Astrocyte of the spinal cord (primary cell): ENCODE measurements around the gene RARA.

ENCODE experiments used
- DNase-seq: peaks from one replicate; pipeline ENCODE4 v3.0.0; 2011; ENCODE audit warnings: low read depth, low spot score
- H3K4me3 ChIP-seq: 2 replicates; pipeline ENCODE4 v1.5.1; 2011; ENCODE audit warnings: low read depth, mild to moderate bottlenecking, low read length, moderate library complexity
- in situ Hi-C: cut with HindIII; loops from 2 replicates; pipeline ENCODE4 v1.10.0; 2017; ENCODE audit warnings: low sequenced_read_pairs
- TF ChIP-seq, protein P1 (sequence below): IDR thresholded peaks from 2 replicates; pipeline ENCODE4 v1.5.1; 2012; ENCODE audit warnings: low read depth, mild to moderate bottlenecking, low read length, inconsistent platforms

RARA gene

GRCh38 chr17:40331743-40332641 lies 23.0 kb downstream of the RARA start:
- peak; percentile 85 for DNase-seq
- H3K4me3 ChIP-seq, result no peak overlapping the region
- TF ChIP-seq, protein P1, sequence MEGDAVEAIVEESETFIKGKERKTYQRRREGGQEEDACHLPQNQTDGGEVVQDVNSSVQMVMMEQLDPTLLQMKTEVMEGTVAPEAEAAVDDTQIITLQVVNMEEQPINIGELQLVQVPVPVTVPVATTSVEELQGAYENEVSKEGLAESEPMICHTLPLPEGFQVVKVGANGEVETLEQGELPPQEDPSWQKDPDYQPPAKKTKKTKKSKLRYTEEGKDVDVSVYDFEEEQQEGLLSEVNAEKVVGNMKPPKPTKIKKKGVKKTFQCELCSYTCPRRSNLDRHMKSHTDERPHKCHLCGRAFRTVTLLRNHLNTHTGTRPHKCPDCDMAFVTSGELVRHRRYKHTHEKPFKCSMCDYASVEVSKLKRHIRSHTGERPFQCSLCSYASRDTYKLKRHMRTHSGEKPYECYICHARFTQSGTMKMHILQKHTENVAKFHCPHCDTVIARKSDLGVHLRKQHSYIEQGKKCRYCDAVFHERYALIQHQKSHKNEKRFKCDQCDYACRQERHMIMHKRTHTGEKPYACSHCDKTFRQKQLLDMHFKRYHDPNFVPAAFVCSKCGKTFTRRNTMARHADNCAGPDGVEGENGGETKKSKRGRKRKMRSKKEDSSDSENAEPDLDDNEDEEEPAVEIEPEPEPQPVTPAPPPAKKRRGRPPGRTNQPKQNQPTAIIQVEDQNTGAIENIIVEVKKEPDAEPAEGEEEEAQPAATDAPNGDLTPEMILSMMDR, result no peak
- in situ Hi-C loops, result no loop called here

DNA sequence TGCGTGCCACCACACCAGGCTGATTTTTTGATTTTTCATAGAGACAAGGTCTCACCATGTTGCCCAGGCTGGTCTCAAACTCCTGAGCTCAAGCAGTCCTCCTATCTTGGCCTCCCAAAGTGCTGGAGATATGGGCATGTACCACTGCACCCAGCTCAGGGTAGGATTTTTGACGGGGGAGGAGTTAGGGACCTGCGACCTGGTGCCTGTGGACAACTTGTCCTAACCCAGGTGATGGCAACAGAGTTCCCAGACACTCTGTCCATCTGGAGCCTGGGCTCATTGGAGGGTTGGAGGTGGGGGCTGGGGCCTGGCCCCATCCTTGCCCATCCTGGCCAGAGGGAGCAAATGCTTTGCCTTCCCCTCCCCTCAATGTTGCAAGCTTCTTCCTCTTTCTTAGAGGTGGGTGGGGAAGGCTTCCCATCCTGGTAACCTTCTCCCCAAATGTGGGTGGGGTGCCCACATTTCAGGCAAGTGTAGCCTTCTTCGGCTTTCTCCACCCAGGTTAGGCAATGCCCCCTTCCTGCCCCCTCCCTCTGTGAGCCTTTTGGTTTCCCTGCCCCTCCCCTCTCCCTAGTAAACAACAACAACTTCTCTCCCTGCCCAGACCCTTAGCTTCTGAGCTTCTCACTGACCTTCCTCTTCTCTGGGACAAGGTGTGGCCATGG lies 24.9 kb downstream of the RARA start:
- in situ Hi-C loops, result no loop called here
- no peak for DNase-seq
- TF ChIP-seq, protein P1, result no peak
- H3K4me3 ChIP-seq, result no peak overlapping the region

DNA sequence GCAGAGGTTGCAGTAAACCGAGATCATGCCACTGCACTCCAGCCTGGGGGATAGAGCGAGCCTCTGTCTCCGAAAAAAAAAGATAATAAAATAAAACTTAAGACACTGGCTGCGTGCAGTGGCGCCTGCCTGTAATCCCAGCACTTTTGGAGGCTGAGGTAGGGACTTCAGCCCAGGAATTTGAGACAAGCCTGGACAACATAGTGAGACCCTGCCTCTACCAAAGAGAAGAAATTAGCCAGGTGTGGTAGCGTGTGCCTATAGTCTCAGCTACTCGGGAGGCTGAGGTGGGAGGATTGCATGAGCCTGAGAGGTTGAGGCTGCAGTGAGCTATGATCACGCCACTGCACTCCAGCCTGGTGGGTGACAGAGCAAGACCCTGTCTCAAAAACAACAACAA lies 26.6 kb downstream of the RARA start:
- TF ChIP-seq, protein P1, result no peak
- no peak for DNase-seq
- H3K4me3 ChIP-seq, result no peak overlapping the region
- in situ Hi-C loops, result no loop called here

DNA sequence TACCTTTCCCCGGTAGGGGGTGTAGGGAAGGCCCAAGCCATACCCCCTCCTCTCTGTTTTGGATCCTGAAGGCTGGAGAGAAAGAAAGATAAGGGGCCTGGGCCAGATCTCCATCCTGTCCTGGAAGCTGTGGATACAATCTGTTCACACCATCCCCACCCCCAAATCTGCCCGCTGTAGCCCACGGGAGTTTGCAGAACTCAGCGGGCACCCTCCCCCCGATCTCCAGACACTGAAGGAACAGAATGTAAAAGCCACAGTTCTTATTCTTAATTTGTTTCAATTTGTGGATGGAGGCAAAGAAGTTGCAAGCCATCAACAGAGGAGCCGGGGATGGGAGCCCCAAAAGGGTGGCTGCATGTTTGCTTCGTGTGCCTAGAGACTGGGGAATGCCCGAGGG lies 28.4 kb downstream of the RARA start:
- no peak overlapping the region for H3K4me3 ChIP-seq
- in situ Hi-C loops, result no loop called here
- TF ChIP-seq, protein P1, result no peak
- DNase-seq, result no peak

DNA sequence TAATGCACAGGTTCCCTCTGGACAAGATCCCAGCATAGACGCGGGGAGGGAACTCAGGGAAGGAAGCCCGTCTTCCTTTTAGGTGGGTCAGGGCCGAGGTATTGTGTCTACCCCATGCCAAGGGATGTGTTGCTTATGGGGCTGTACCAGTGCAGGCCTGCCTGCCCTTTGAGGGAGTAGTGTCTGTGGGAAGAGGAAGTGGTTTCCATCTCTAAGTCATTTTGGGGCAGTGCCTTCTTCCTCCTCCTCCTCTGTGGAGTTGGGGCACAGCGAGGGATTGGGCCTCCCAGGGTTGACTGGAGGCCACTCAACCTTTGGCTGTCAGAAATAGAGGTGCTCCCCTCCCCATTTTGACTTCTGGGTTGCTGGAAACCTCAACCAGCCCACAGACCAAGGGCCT lies 29.1 kb downstream of the RARA start:
- no peak overlapping the region for H3K4me3 ChIP-seq
- in situ Hi-C loops, result no loop called here
- TF ChIP-seq, protein P1, result no peak
- DNase-seq, result no peak

DNA sequence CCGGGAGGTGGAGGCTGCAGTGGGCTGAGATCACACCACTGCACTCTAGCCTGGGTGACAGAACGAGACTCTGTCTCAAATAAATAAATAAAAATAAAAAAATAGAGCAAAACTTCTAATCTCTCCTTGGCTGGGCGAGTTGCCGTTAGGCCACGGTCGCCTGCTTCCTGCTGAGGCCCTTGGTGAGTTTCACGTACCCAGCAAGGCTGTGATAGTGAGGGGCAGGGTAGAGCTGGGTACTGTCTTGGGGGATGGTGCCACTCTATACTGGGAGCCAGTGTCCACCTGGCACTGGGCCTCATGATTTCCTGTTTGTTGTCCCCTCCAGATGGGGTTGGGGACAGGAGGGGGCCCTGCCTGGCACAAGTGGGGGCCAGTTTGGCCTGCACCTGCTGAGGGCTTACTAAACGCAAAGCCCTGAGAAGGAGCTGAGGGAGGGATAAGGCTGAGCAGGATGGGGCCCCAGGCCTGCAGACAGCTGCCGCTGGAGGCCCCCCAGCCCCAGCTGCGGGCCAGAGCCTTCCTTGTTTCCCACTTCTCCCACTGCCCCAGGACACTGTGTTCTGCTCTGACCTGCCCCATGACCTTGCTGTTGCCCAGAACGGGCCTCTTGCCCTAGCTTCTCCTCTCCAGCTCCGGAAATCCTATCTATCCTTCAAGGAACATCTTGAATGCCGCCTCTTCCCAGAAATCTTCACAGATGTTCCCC lies 30.1 kb downstream of the RARA start:
- no peak for DNase-seq
- H3K4me3 ChIP-seq, result no peak overlapping the region
- in situ Hi-C loops, result no loop called here
- TF ChIP-seq, protein P1, result no peak
